ENCODE measurements around the gene TMEM270.
"Not testable (repeated sequence)": the region's sequence is repeated elsewhere in the genome, so short reads cannot be mapped to it uniquely, and the experiment has no call there.

The TMEM270 gene

DNA sequence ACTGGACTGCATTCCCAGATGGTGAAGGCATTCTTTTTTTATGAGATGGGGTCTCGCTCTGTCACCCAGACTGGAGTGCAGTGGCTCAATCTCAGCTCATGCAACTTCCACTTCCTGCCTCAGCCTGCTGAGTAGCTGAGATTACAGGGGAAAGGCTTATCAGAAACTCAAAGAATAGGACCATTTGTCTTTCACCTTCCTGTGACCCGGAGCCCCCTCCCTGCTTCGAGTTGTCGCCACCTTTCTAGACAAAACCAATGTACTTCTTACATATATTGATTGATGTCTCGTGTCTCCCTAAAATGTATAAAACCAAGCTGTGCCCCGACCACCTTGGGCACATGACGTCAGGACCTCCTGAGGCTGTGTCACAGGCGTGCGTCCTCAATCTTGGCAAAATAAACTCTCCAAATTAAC is 16.8 kb upstream of the TMEM270 start:
- Histone ChIP-seq H3K27ac (ENCODE audit: low read length) (no peak overlapping the region), H3K9ac (ENCODE audit: low read length in 2 of 2) (no peak overlapping the region), H3K36me3 (ENCODE audit: control insufficient read depth in 2 of 2, insufficient read depth in 2 of 2, low read length in 2 of 2) (no peaks in the 10 kb centered on the region), H3K4me1 (ENCODE audit: control insufficient read depth, insufficient read depth, low read length) (peaks cover 14% of the 10 kb centered on the region), H3K27me3 (ENCODE audit: control insufficient read depth in 1 of 2, insufficient read depth in 2 of 2, low read length in 2 of 2) (no peaks in the 10 kb centered on the region), H3K9me3 (ENCODE audit: control insufficient read depth in 2 of 2, low read length in 2 of 2) (no peaks in the 10 kb centered on the region), H3K4me3 (ENCODE audit: low read length in 2 of 2) (no peak overlapping the region)

GRCh38 chr7:73844848-73845460 is 16.0 kb upstream of the TMEM270 start:
- H3K4me3 ChIP-seq (ENCODE audit: low read length in 2 of 2), result no peak overlapping the region
- H3K36me3 ChIP-seq (ENCODE audit: control insufficient read depth in 2 of 2, insufficient read depth in 2 of 2, low read length in 2 of 2), result no peaks in the 10 kb centered on the region
- H3K27me3 ChIP-seq (ENCODE audit: control insufficient read depth in 1 of 2, insufficient read depth in 2 of 2, low read length in 2 of 2), result no peaks in the 10 kb centered on the region
- peaks cover 20% of the 10 kb centered on the region for H3K4me1 ChIP-seq (ENCODE audit: control insufficient read depth, insufficient read depth, low read length)
- H3K27ac ChIP-seq (ENCODE audit: low read length), result no peak overlapping the region
- H3K9me3 ChIP-seq (ENCODE audit: control insufficient read depth in 2 of 2, low read length in 2 of 2), result no peaks in the 10 kb centered on the region
- H3K9ac ChIP-seq (ENCODE audit: low read length in 2 of 2), result no peak overlapping the region

DNA sequence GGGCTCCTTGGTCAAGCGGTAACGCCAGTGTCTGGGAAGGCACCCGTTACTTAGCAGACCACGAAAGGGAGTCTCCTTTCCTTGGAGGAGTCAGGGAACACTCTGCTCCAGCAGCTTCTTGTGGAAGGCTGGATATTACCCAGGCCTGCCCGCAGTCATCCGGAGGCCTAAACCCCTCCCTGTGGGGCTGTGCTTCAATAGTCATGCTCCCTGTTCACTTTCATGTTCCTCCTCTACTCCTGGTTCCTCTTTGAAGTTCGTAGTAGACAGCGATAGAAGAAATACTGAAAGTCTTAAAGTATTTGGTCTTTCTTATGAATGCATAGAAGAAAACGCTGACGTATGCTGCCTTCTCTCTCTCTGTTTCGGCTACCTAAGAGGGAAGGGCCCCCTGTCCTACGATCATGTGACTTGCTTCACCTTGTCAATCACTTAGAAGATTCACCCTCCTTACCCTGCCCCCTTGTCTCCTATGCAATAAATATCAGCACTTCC is 15.2 kb upstream of the TMEM270 start:
- peaks cover 20% of the 10 kb centered on the region for H3K4me1 ChIP-seq (ENCODE audit: control insufficient read depth, insufficient read depth, low read length)
- not testable (repeated sequence) for H3K9ac ChIP-seq (ENCODE audit: low read length in 2 of 2); H3K36me3 ChIP-seq (ENCODE audit: control insufficient read depth in 2 of 2, insufficient read depth in 2 of 2, low read length in 2 of 2); H3K27ac ChIP-seq (ENCODE audit: low read length); H3K9me3 ChIP-seq (ENCODE audit: control insufficient read depth in 2 of 2, low read length in 2 of 2); H3K4me3 ChIP-seq (ENCODE audit: low read length in 2 of 2); H3K27me3 ChIP-seq (ENCODE audit: control insufficient read depth in 1 of 2, insufficient read depth in 2 of 2, low read length in 2 of 2)

- H3K4me3 ChIP-seq (ENCODE audit: low read length in 2 of 2), result no peak overlapping the region
- H3K27ac ChIP-seq (ENCODE audit: low read length), result no peak overlapping the region
- H3K36me3 ChIP-seq (ENCODE audit: control insufficient read depth in 2 of 2, insufficient read depth in 2 of 2, low read length in 2 of 2), result no peaks in the 10 kb centered on the region
- no peaks in the 10 kb centered on the region for H3K9me3 ChIP-seq (ENCODE audit: control insufficient read depth in 2 of 2, low read length in 2 of 2)
- peaks cover 9% of the 10 kb centered on the region for H3K4me1 ChIP-seq (ENCODE audit: control insufficient read depth, insufficient read depth, low read length)
- no peaks in the 10 kb centered on the region for H3K27me3 ChIP-seq (ENCODE audit: control insufficient read depth in 1 of 2, insufficient read depth in 2 of 2, low read length in 2 of 2)
- H3K9ac ChIP-seq (ENCODE audit: low read length in 2 of 2), result no peak overlapping the region
Measured at GRCh38 chr7:73847941-73848723, 12.8 kb upstream of the TMEM270 start.

DNA sequence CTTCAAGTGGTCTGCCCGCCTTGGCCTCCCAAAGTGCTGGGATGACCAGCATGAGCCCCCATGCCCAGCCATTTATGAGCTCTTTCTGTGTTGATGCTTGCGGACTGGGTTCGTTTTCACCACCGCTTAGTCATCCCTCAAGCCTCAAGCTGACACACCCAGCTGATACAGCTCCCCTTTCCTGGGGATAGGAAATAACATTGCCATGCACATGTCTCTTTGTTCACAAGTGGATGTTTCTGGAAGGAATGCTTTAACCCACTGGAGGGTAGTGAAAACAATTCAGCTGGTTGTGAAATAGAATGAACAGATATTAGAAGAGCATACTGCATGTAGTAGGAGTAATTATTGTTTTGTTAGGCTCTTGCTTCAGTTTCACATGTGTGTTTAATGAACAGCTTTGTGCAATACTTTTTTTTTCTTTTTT is 10.2 kb upstream of the TMEM270 start:
- Histone ChIP-seq H3K27ac (ENCODE audit: low read length) (no peak overlapping the region), H3K9me3 (ENCODE audit: control insufficient read depth in 2 of 2, low read length in 2 of 2) (no peaks in the 10 kb centered on the region), H3K9ac (ENCODE audit: low read length in 2 of 2) (no peak overlapping the region), H3K4me3 (ENCODE audit: low read length in 2 of 2) (no peak overlapping the region), H3K27me3 (ENCODE audit: control insufficient read depth in 1 of 2, insufficient read depth in 2 of 2, low read length in 2 of 2) (no peaks in the 10 kb centered on the region), H3K4me1 (ENCODE audit: control insufficient read depth, insufficient read depth, low read length) (peaks cover 14% of the 10 kb centered on the region), H3K36me3 (ENCODE audit: control insufficient read depth in 2 of 2, insufficient read depth in 2 of 2, low read length in 2 of 2) (no peaks in the 10 kb centered on the region)

DNA sequence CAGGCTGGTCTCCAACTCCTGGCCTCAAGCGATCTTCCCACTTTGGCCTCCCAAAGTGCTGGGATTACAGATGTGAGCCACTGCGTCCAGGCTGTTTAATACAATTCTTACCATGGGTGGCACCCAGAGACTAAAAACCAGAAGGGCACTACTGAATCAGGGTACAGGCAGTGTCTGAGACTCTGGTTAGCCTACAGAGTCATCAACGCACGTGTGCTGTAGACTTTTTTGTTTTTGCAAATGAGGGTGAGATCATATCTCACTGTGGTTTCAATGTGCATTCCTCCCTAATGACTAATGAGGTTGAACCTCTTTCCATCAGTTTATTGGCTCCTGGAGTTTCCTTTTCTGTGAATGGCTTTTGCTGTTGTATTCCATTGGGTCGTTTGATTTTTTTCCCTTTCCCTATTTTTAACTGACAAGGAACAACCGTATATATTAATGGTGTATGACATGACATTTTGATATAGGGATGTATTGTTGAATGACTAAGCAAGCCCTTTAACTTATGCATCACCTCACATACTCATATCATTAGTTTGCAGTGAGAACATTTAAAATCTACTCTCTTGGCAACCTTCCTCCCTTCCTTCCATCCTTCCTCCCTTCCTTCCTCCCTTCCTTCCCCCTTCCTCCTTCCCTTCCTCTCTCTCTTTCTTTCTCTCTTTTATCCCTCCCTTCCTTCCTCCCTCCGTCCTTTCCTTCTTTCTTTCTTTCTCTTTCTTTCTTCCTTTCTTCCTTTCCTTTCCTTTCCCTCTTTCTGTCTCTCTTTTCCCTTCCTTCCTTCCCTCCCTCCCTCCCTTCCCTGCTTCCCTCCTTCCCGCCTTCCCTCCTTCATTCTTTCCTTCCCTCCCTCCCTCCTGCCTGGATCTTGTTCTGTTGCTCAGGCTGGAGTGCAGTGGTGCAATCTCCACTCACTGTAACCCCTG is 9.3 kb upstream of the TMEM270 start:
- no peaks in the 10 kb centered on the region for H3K27me3 ChIP-seq (ENCODE audit: control insufficient read depth in 1 of 2, insufficient read depth in 2 of 2, low read length in 2 of 2)
- no peak overlapping the region for H3K27ac ChIP-seq (ENCODE audit: low read length)
- no peaks in the 10 kb centered on the region for H3K36me3 ChIP-seq (ENCODE audit: control insufficient read depth in 2 of 2, insufficient read depth in 2 of 2, low read length in 2 of 2)
- no peak overlapping the region for H3K4me3 ChIP-seq (ENCODE audit: low read length in 2 of 2)
- peaks cover 15% of the 10 kb centered on the region for H3K4me1 ChIP-seq (ENCODE audit: control insufficient read depth, insufficient read depth, low read length)
- no peaks in the 10 kb centered on the region for H3K9me3 ChIP-seq (ENCODE audit: control insufficient read depth in 2 of 2, low read length in 2 of 2)
- H3K9ac ChIP-seq (ENCODE audit: low read length in 2 of 2), result no peak overlapping the region

- Histone ChIP-seq H3K27ac (ENCODE audit: low read length) (no peak overlapping the region), H3K9me3 (ENCODE audit: control insufficient read depth in 2 of 2, low read length in 2 of 2) (no peaks in the 10 kb centered on the region), H3K9ac (ENCODE audit: low read length in 2 of 2) (no peak overlapping the region), H3K4me1 (ENCODE audit: control insufficient read depth, insufficient read depth, low read length) (peaks cover 15% of the 10 kb centered on the region), H3K4me3 (ENCODE audit: low read length in 2 of 2) (no peak overlapping the region), H3K36me3 (ENCODE audit: control insufficient read depth in 2 of 2, insufficient read depth in 2 of 2, low read length in 2 of 2) (no peaks in the 10 kb centered on the region), H3K27me3 (ENCODE audit: control insufficient read depth in 1 of 2, insufficient read depth in 2 of 2, low read length in 2 of 2) (peaks cover 0 to 2% of the 10 kb centered on the region in 2 donors)
Measured at GRCh38 chr7:73852500-73852899, 8.5 kb upstream of the TMEM270 start.

- H3K4me1 ChIP-seq (ENCODE audit: control insufficient read depth, insufficient read depth, low read length), result peaks cover 8% of the 10 kb centered on the region
Measured at GRCh38 chr7:73856941-73857340, 4.0 kb upstream of the TMEM270 start.

DNA sequence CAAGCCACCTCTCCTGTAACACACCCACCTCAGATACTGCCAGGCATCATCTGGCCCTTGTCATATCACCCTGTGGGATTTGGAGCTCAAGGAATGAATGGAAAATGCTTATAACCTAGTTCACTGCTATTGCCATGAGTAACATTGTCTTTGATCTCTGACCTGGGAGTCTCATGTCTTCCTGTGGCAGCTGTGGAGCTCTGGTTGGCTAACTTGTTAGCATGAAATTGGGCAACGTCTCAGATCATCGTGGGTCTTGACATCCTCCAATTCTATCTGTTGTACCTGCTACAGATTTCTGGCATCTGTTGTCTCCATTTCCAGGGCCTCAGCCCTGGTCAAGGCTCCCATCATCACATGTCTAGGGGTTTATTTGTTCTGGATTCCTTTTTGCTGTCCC is 2.2 kb upstream of the TMEM270 start:
- Histone ChIP-seq H3K27me3 (ENCODE audit: control insufficient read depth in 1 of 2, insufficient read depth in 2 of 2, low read length in 2 of 2) (peaks cover 0 to 2% of the 10 kb centered on the region in 2 donors), H3K4me3 (ENCODE audit: low read length in 2 of 2) (no peak overlapping the region), H3K27ac (ENCODE audit: low read length) (no peak overlapping the region), H3K9ac (ENCODE audit: low read length in 2 of 2) (no peak overlapping the region), H3K4me1 (ENCODE audit: control insufficient read depth, insufficient read depth, low read length) (peaks cover 6% of the 10 kb centered on the region), H3K36me3 (ENCODE audit: control insufficient read depth in 2 of 2, insufficient read depth in 2 of 2, low read length in 2 of 2) (no peaks in the 10 kb centered on the region), H3K9me3 (ENCODE audit: control insufficient read depth in 2 of 2, low read length in 2 of 2) (no peaks in the 10 kb centered on the region)

More at GRCh38 chr7:73856941-73857340, 4.0 kb upstream of the TMEM270 start:
- Histone ChIP-seq H3K36me3 (ENCODE audit: control insufficient read depth in 2 of 2, insufficient read depth in 2 of 2, low read length in 2 of 2) (no peaks in the 10 kb centered on the region), H3K27me3 (ENCODE audit: control insufficient read depth in 1 of 2, insufficient read depth in 2 of 2, low read length in 2 of 2) (peaks cover 0 to 2% of the 10 kb centered on the region in 2 donors), H3K4me3 (ENCODE audit: low read length in 2 of 2) (no peak overlapping the region), H3K9me3 (ENCODE audit: control insufficient read depth in 2 of 2, low read length in 2 of 2) (no peaks in the 10 kb centered on the region), H3K9ac (ENCODE audit: low read length in 2 of 2) (no peak overlapping the region), H3K27ac (ENCODE audit: low read length) (no peak overlapping the region)

- Histone ChIP-seq H3K4me1 (ENCODE audit: control insufficient read depth, insufficient read depth, low read length) (no peaks in the 10 kb centered on the region), H3K36me3 (ENCODE audit: control insufficient read depth in 2 of 2, insufficient read depth in 2 of 2, low read length in 2 of 2) (no peaks in the 10 kb centered on the region), H3K27ac (ENCODE audit: low read length) (no peak overlapping the region), H3K27me3 (ENCODE audit: control insufficient read depth in 1 of 2, insufficient read depth in 2 of 2, low read length in 2 of 2) (peaks cover 0 to 2% of the 10 kb centered on the region in 2 donors), H3K4me3 (ENCODE audit: low read length in 2 of 2) (no peak overlapping the region), H3K9me3 (ENCODE audit: control insufficient read depth in 2 of 2, low read length in 2 of 2) (no peaks in the 10 kb centered on the region), H3K9ac (ENCODE audit: low read length in 2 of 2) (no peak overlapping the region)
Measured at GRCh38 chr7:73861305-73861704, 346 bp downstream of the TMEM270 start.
